Measurements from ENCODE around the gene IGLL5. TPM values are rescaled to one million over a fixed set of nuclear protein-coding genes. Genes with fewer than 3 reads are reported as not detected.

IGLL5 gene
- polyA plus RNA-seq, 1 of the 3 experiments (the other 2 are of a cell fraction): not detected

DNA sequence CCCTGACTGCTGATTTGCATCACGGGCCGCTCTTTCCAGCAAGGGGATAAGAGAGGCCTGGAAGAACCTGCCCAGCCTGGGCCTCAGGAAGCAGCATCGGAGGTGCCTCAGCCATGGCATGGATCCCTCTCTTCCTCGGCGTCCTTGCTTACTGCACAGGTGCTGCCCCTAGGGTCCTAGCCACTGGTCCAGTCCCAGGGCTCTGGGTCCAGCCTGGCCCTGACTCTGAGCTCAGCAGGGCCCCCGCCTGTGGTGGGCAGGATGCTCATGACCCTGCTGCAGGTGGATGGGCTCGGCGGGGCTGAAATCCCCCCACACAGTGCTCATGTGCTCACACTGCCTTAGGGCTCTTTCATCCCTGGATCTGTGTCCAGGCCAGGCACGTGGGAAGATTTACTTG lies 7.0 kb upstream of the IGLL5 start:
- Histone ChIP-seq H3K4me2 (no peak overlapping the region), H3F3A (replicated peaks; ENCODE audit: insufficient read depth) (no peaks in the 10 kb centered on the region), H3K9me3 (no peaks in the 10 kb centered on the region), H3K27ac (ENCODE audit: low read depth in 2 of 2, low read length in 1 of 2) (peak overlapping the region in 1 of 2 experiments; percentile 60; a peak in 1 of 4 replicates), H3K4me1 (ENCODE audit: control insufficient read depth in 1 of 2, insufficient read depth in 2 of 2, low read depth in 1 of 2, low read length in 1 of 2) (peaks cover 0 to 33% of the 10 kb centered on the region in 2 experiments; a peak in 2 of 4 replicates), H3K4me3 (ENCODE audit: low read depth in 2 of 2, low read length in 1 of 2) (no peak overlapping the region), H3K36me3 (replicated peaks in 1 of 2; ENCODE audit: control insufficient read depth in 1 of 2, insufficient read depth in 2 of 2, low read length in 1 of 2) (no peaks in the 10 kb centered on the region), H2AFZ (ENCODE audit: low read depth) (no peak overlapping the region), H3K27me3 (ENCODE audit: insufficient read depth) (no peaks in the 10 kb centered on the region), H3K9ac (no peak overlapping the region), H3K79me2 (ENCODE audit: insufficient read depth) (no peaks in the 10 kb centered on the region), H3K9me2 (no peaks in the 10 kb centered on the region), H4K20me1 (ENCODE audit: insufficient read depth) (no peaks in the 10 kb centered on the region)
- DNase-seq: no peak
- POLR2A ChIA-PET: no interaction called here
- WGBS (ENCODE audit: low lambda C conversion rate): 60% methylated on average over 1 of the region's 9 CpGs
- CTCF ChIA-PET: interaction anchor here (0.8 to 10.5 kb wide), 23 partner anchors 10 to 458 kb away, joined by 3 to 344 read pairs (median 5); partner anchors contain the start of gene PRAME
- TF ChIP-seq, protein P1, sequence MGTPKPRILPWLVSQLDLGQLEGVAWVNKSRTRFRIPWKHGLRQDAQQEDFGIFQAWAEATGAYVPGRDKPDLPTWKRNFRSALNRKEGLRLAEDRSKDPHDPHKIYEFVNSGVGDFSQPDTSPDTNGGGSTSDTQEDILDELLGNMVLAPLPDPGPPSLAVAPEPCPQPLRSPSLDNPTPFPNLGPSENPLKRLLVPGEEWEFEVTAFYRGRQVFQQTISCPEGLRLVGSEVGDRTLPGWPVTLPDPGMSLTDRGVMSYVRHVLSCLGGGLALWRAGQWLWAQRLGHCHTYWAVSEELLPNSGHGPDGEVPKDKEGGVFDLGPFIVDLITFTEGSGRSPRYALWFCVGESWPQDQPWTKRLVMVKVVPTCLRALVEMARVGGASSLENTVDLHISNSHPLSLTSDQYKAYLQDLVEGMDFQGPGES (IDR thresholded peaks at IDR 0.05; ENCODE audit: low read depth, low read length): no peak
- TF ChIP-seq, protein P2, sequence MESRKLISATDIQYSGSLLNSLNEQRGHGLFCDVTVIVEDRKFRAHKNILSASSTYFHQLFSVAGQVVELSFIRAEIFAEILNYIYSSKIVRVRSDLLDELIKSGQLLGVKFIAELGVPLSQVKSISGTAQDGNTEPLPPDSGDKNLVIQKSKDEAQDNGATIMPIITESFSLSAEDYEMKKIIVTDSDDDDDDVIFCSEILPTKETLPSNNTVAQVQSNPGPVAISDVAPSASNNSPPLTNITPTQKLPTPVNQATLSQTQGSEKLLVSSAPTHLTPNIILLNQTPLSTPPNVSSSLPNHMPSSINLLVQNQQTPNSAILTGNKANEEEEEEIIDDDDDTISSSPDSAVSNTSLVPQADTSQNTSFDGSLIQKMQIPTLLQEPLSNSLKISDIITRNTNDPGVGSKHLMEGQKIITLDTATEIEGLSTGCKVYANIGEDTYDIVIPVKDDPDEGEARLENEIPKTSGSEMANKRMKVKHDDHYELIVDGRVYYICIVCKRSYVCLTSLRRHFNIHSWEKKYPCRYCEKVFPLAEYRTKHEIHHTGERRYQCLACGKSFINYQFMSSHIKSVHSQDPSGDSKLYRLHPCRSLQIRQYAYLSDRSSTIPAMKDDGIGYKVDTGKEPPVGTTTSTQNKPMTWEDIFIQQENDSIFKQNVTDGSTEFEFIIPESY (IDR thresholded peaks at IDR 0.05; ENCODE audit: borderline replicate concordance, low read depth): no peak
- TF ChIP-seq JUND (IDR thresholded peaks at IDR 0.05) (no peak), TAF1 (IDR thresholded peaks at IDR 0.05; ENCODE audit: borderline replicate concordance, low read depth, low read length) (no peak), RXRA (IDR thresholded peaks at IDR 0.05; ENCODE audit: borderline replicate concordance, low read depth) (no peak), GABPA (IDR thresholded peaks at IDR 0.05; ENCODE audit: low read depth) (no peak), YY1 (IDR thresholded peaks at IDR 0.05; ENCODE audit: low read depth) (no peak), SIN3A (IDR thresholded peaks at IDR 0.05; ENCODE audit: borderline replicate concordance, low read depth, low read length) (no peak), MXI1 (IDR thresholded peaks at IDR 0.05; ENCODE audit: low read depth, low read length) (no peak), RCOR1 (IDR thresholded peaks at IDR 0.05; ENCODE audit: low read length) (no peak), RFX5 (IDR thresholded peaks at IDR 0.05; ENCODE audit: low read length) (no peak), EZH2phosphoT487 (IDR thresholded peaks at IDR 0.05; ENCODE audit: borderline replicate concordance, low read depth) (no peak), FOXM1 (IDR thresholded peaks at IDR 0.05; ENCODE audit: low read depth) (no peak), FOSL2 (IDR thresholded peaks at IDR 0.05; ENCODE audit: borderline replicate concordance, low read depth) (no peak), ELF1 (IDR thresholded peaks at IDR 0.05) (no peak), POLR2AphosphoS5 (IDR thresholded peaks at IDR 0.05; ENCODE audit: low read depth, low read length) (no peak)
- TF ChIP-seq, protein P3, sequence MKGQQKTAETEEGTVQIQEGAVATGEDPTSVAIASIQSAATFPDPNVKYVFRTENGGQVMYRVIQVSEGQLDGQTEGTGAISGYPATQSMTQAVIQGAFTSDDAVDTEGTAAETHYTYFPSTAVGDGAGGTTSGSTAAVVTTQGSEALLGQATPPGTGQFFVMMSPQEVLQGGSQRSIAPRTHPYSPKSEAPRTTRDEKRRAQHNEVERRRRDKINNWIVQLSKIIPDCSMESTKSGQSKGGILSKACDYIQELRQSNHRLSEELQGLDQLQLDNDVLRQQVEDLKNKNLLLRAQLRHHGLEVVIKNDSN (IDR thresholded peaks at IDR 0.05; ENCODE audit: borderline replicate concordance, low read depth): no peak
- TF ChIP-seq, protein P4, sequence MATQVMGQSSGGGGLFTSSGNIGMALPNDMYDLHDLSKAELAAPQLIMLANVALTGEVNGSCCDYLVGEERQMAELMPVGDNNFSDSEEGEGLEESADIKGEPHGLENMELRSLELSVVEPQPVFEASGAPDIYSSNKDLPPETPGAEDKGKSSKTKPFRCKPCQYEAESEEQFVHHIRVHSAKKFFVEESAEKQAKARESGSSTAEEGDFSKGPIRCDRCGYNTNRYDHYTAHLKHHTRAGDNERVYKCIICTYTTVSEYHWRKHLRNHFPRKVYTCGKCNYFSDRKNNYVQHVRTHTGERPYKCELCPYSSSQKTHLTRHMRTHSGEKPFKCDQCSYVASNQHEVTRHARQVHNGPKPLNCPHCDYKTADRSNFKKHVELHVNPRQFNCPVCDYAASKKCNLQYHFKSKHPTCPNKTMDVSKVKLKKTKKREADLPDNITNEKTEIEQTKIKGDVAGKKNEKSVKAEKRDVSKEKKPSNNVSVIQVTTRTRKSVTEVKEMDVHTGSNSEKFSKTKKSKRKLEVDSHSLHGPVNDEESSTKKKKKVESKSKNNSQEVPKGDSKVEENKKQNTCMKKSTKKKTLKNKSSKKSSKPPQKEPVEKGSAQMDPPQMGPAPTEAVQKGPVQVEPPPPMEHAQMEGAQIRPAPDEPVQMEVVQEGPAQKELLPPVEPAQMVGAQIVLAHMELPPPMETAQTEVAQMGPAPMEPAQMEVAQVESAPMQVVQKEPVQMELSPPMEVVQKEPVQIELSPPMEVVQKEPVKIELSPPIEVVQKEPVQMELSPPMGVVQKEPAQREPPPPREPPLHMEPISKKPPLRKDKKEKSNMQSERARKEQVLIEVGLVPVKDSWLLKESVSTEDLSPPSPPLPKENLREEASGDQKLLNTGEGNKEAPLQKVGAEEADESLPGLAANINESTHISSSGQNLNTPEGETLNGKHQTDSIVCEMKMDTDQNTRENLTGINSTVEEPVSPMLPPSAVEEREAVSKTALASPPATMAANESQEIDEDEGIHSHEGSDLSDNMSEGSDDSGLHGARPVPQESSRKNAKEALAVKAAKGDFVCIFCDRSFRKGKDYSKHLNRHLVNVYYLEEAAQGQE (IDR thresholded peaks at IDR 0.05; ENCODE audit: low read depth, low read length): no peak
- TF ChIP-seq, protein P5, sequence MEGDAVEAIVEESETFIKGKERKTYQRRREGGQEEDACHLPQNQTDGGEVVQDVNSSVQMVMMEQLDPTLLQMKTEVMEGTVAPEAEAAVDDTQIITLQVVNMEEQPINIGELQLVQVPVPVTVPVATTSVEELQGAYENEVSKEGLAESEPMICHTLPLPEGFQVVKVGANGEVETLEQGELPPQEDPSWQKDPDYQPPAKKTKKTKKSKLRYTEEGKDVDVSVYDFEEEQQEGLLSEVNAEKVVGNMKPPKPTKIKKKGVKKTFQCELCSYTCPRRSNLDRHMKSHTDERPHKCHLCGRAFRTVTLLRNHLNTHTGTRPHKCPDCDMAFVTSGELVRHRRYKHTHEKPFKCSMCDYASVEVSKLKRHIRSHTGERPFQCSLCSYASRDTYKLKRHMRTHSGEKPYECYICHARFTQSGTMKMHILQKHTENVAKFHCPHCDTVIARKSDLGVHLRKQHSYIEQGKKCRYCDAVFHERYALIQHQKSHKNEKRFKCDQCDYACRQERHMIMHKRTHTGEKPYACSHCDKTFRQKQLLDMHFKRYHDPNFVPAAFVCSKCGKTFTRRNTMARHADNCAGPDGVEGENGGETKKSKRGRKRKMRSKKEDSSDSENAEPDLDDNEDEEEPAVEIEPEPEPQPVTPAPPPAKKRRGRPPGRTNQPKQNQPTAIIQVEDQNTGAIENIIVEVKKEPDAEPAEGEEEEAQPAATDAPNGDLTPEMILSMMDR (IDR thresholded peaks at IDR 0.05): no peak

All from SK-N-SH (cell line).